Upper lobe of left lung (tissue), 6 donors: Measurements from ENCODE around the gene IKZF2. TPM values are rescaled to one million over a fixed set of nuclear protein-coding genes. Genes with fewer than 3 reads are reported as not detected.

Experiments used
- ATAC-seq, 2 donors: fragments of 200-7000 bp; cut with Tn5 transposase; one replicate each; pipeline ENCODE4 v1.9.1; 2022; ENCODE audit warnings: mild to moderate bottlenecking in 2 of 2, moderate library complexity in 2 of 2; ENCODE audit not compliant: low FRiP score in 2 of 2
- DNase-seq, 2 donors: peaks; one replicate each; pipeline ENCODE4 v3.0.0-alpha.2; 2019 to 2020
- H3K27ac ChIP-seq, 4 donors: fragments of 200-600 bp; sonication (generic); one replicate each; pipeline ENCODE4 v1.5.1; 2016 to 2019
- H3K27me3 ChIP-seq, 4 donors: fragments of 200-600 bp; sonication (generic); one replicate each; pipeline ENCODE4 v1.5.1; 2017 to 2019
- H3K36me3 ChIP-seq, 4 donors: fragments of 200-600 bp; sonication (generic); one replicate each; pipeline ENCODE4 v1.5.1; 2016 to 2019
- H3K4me1 ChIP-seq, 4 donors: fragments of 200-600 bp; sonication (generic); one replicate each; pipeline ENCODE4 v1.5.1; 2018 to 2019
- H3K4me3 ChIP-seq, 4 donors: fragments of 200-600 bp; sonication (generic); one replicate each; pipeline ENCODE4 v1.5.1; 2017 to 2019; ENCODE audit warnings: mild to moderate bottlenecking in 2 of 4, moderate library complexity in 1 of 4
- H3K9me3 ChIP-seq, 4 donors: fragments of 200-600 bp; sonication (generic); one replicate each; pipeline ENCODE4 v1.5.1; 2018 to 2019
- CTCF ChIP-seq, 6 experiments: fragments of 450-650 bp in 4 of 6; fragments of 200-600 bp in 2 of 6; sonication (generic) in 2 of 6; IDR thresholded peaks; one replicate each; pipeline ENCODE4 v1.5.1; 2016 to 2019; ENCODE audit warnings: antibody characterized with exemption in 6 of 6
- EP300 ChIP-seq, 4 donors: sonication (generic); formaldehyde crosslinking; IDR thresholded peaks; one replicate each; pipeline ENCODE4 v1.5.1; 2017; ENCODE audit warnings: antibody characterized with exemption in 4 of 4, control low read depth in 2 of 4
- POLR2A ChIP-seq, 4 donors: fragments of 450-650 bp; IDR thresholded peaks; one replicate each; pipeline ENCODE4 v1.5.1; 2016 to 2017; ENCODE audit warnings: antibody characterized with exemption in 4 of 4, mild to moderate bottlenecking in 2 of 4
- POLR2AphosphoS5 ChIP-seq, 2 donors: sonication (generic); formaldehyde crosslinking; IDR thresholded peaks; one replicate each; pipeline ENCODE4 v1.5.1; 2017; ENCODE audit warnings: antibody characterized with exemption in 2 of 2
- WGBS, 2 donors: methylation state at CpG; one replicate each; pipeline ENCODE4 v1.1.5; 2017 to 2018; 5-methylcytosine and 5-hydroxymethylcytosine counted together
- total RNA-seq, 6 donors: library from RNA; depleted of rRNA in 4 of 6; stranded (reverse); fragments of >200 nt in 4 of 6; gene quantifications; one replicate each; pipeline versions ENCODE4 v1.1.0 to v1.2.1, GENCODE V29; 2016 to 2021
- donor health status: DM: no; HTN: no; CAD: no; lungs with moderate emphysema.
- donor health status: DM: no; HTN: yes; CAD: no; lungs with severe emphysema.

IKZF2 gene
- total RNA-seq, 6 donors from 2014 or later, result 10.4 to 35.7 (median 13.5) TPM

- peaks cover 0 to 5% (median 4%) of the 10 kb centered on the region in 4 donors for H3K4me1 ChIP-seq
- no peak for DNase-seq
- WGBS, 2 donors, result 84 to 90% methylated on average over 5 of the region's 5 CpGs
- no peaks in the 10 kb centered on the region for H3K9me3 ChIP-seq
- H3K36me3 ChIP-seq, result no peaks in the 10 kb centered on the region
- H3K27ac ChIP-seq, result no peak overlapping the region
- TF ChIP-seq POLR2AphosphoS5 (IDR thresholded peaks at IDR 0.05) (no peak), CTCF (IDR thresholded peaks at IDR 0.05) (no peak), EP300 (IDR thresholded peaks at IDR 0.05) (no peak), POLR2A (IDR thresholded peaks at IDR 0.05) (no peak)
- H3K4me3 ChIP-seq, result no peak overlapping the region
- H3K27me3 ChIP-seq, result no peaks in the 10 kb centered on the region
- no peak for ATAC-seq
These were observed 49.5 kb downstream of the IKZF2 start for GRCh38 chr2:213101692-213102460.

GRCh38 chr2:213101109-213101508, 50.3 kb downstream of the IKZF2 start:
- Histone ChIP-seq H3K4me3 (no peak overlapping the region), H3K4me1 (peaks cover 0 to 5% (median 4%) of the 10 kb centered on the region in 4 donors), H3K27me3 (no peaks in the 10 kb centered on the region), H3K36me3 (no peaks in the 10 kb centered on the region), H3K27ac (no peak overlapping the region), H3K9me3 (no peaks in the 10 kb centered on the region)
- DNase-seq (no peak), ATAC-seq (no peak)
- TF ChIP-seq EP300 (IDR thresholded peaks at IDR 0.05) (no peak), CTCF (IDR thresholded peaks at IDR 0.05) (no peak), POLR2AphosphoS5 (IDR thresholded peaks at IDR 0.05) (no peak), POLR2A (IDR thresholded peaks at IDR 0.05) (no peak)
- 85 to 91% methylated on average over 1 of the region's 1 CpG for WGBS, 2 donors

GRCh38 chr2:213098612-213099011, 52.8 kb downstream of the IKZF2 start:
- ATAC-seq, result no peak
- WGBS, 2 donors, result 81 to 86% methylated on average over 4 of the region's 4 CpGs

GRCh38 chr2:213091765-213092164, 59.6 kb downstream of the IKZF2 start:
- DNase-seq (no peak), ATAC-seq (no peak)
- no peaks in the 10 kb centered on the region for H3K27me3 ChIP-seq
- no peaks in the 10 kb centered on the region for H3K4me1 ChIP-seq
- TF ChIP-seq POLR2AphosphoS5 (IDR thresholded peaks at IDR 0.05) (no peak), POLR2A (IDR thresholded peaks at IDR 0.05) (no peak), EP300 (IDR thresholded peaks at IDR 0.05) (no peak), CTCF (IDR thresholded peaks at IDR 0.05) (no peak)
- no peaks in the 10 kb centered on the region for H3K36me3 ChIP-seq
- no peak overlapping the region for H3K27ac ChIP-seq
- no peak overlapping the region for H3K4me3 ChIP-seq
- 89 to 99% methylated on average over 3 of the region's 3 CpGs for WGBS, 2 donors
- H3K9me3 ChIP-seq, result no peaks in the 10 kb centered on the region

More at GRCh38 chr2:213098612-213099011, 52.8 kb downstream of the IKZF2 start:
- Histone ChIP-seq H3K9me3 (no peaks in the 10 kb centered on the region), H3K4me3 (no peak overlapping the region), H3K27me3 (no peaks in the 10 kb centered on the region), H3K27ac (no peak overlapping the region), H3K4me1 (no peaks in the 10 kb centered on the region), H3K36me3 (no peaks in the 10 kb centered on the region)
- TF ChIP-seq CTCF (IDR thresholded peaks at IDR 0.05), result no peak
- TF ChIP-seq POLR2AphosphoS5 (IDR thresholded peaks at IDR 0.05), result no peak
- no peak for TF ChIP-seq EP300 (IDR thresholded peaks at IDR 0.05)
- TF ChIP-seq POLR2A (IDR thresholded peaks at IDR 0.05), result no peak
- no peak for DNase-seq

GRCh38 chr2:213090772-213091171, 60.6 kb downstream of the IKZF2 start:
- Histone ChIP-seq H3K27me3 (no peaks in the 10 kb centered on the region), H3K4me1 (peaks cover 0 to 5% (median 0%) of the 10 kb centered on the region in 4 donors), H3K36me3 (no peaks in the 10 kb centered on the region), H3K27ac (no peak overlapping the region), H3K9me3 (no peaks in the 10 kb centered on the region), H3K4me3 (no peak overlapping the region)
- 73 to 84% methylated on average over 3 of the region's 3 CpGs for WGBS, 2 donors
- TF ChIP-seq POLR2AphosphoS5 (IDR thresholded peaks at IDR 0.05) (no peak), CTCF (IDR thresholded peaks at IDR 0.05) (no peak), POLR2A (IDR thresholded peaks at IDR 0.05) (no peak), EP300 (IDR thresholded peaks at IDR 0.05) (no peak)
- DNase-seq (no peak), ATAC-seq (no peak)
